ENCODE results near the gene LGR6.

The LGR6 gene

DNA sequence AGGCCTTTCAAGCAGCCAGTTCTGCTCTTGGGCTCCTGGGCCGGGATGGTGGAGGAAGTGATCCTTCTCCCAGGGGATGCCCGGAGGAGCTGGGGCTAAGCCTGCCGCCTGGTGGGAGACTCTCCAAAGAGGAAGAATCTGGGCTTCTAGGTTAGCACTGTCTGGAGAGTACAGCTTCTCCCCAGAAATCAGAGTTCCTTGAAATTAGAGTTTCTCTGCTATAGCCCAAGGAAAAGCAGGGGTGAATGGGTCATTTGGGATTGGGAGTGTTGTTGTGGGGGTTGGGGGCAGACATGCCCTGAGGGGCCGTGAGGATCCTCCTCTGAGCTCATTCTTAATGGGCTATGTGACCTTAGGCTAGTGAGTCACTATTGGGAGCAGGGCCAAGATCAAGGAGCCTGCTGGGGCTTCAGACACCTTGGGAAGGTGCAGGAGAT is 6.5 kb downstream of the LGR6 start:
- DNase-seq: no peak

GRCh38 chr1:202200669-202201068 is 7.1 kb downstream of the LGR6 start:
- DNase-seq: no peak

DNA sequence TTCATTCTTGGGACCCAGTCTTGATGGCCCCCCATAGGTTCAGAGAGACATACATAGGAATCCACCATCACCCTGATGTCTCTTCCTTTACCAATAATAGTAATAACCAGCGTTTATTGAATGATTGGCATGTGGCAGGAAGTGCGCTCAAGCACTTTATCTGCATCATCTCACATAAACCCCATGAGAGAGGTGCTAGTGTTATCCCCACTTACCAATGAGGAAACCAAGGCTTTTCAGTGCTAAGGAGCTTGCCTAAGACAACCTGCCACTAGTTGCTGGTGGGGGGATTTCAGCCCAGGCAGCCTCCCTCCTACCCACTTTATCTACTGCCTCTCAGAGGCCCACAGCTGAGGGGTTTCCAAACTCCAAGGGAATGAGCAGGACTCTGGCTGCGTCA is 7.7 kb downstream of the LGR6 start:
- DNase-seq: no peak

DNA sequence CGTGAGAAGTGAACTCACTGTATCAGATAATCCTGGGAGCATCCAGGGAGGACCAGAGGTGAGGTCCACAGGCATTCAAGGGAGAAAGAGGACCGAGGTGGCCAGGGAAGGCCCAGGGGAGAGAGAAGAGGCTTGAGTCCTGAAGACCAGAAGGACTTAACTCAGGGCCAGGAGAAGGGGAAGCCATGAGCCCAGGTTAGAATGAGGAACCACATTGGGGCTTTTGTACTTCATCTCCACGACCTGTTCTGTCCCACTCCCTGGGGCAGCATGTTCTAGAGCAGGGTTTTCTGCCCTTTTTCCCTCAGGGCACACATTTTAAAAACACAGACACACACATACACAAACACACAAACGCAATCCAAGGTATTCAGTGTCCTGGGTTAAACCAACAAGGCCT is 8.4 kb downstream of the LGR6 start:
- DNase-seq: no peak

DNA sequence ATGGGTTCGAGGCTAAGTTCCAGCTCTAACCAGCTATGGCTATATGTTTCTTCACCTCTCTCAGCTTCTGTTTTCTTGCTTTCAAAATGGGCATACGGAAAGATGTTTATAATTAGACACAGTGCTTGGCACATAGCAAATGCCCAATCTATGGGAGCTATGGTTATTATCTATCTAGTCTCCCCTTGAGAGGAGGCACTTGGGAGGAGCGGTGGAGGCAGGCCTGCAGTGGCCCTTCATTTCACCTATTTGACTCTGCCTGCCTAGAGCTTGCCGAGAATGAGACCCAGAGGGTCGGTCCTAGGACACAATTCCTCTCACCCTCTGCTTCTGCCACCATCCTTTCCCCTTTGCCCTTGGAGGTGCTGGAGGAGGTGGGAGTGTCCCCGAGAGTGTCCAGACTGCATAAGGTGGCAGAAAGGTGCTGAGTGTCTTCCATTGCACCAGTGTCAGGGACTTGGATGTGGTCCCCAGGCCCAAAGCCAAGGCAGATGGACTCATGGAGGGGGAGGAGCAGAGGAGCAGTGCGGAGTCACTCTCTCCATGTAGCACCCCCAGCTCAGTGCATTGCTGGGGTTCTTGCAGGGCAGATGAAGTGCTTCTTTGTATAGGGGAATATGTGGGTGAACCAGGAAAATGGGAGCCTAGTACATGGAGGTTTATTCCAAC is 9.0 kb downstream of the LGR6 start:
- no peak for DNase-seq

- no peak for DNase-seq
These were observed 9.8 kb downstream of the LGR6 start for GRCh38 chr1:202203238-202204039.

DNA sequence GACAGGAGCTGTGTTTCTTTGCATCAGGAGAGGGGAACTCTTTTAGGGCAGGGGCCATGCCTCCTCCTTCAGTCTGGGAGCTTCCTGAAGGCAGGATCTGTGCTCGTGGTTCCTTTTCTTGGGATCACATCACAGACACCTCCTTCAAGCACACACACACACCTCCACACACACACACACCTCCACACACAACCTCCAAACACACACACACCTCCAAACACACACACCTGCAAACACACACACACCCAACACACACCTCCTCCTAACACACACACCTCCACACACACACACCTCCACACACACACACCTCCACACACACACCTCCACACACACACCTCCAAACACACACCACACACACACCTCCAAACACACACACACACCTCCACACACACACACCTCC is 10.5 kb downstream of the LGR6 start:
- no peak for DNase-seq

DNA sequence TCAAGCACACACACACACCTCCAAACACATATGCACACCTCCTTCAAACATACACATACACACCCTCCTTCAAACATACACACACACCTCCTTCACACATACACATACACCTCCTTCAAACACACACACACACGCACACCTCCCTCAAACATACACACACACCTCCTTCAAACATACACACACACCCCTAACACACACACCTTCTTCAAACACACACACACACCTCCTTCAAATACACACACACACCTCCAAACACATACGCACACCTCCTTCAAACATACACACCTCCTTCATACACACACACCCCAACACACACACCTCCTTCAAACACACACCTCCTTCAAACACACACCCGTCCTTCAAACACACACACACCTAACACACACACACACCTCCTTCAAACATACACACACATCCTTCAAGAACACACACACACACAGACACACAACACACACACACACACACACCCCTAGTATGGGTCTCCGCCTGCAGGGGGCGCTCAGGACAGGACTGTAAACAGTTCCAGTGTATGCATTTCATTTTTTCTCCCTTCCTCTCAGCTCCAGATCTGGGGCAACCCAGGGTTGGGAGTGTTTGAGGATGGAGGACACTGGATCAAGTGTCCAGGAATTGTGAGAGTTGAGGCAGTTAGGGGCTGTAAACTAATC is 12.1 kb downstream of the LGR6 start:
- no peak for DNase-seq

DNA sequence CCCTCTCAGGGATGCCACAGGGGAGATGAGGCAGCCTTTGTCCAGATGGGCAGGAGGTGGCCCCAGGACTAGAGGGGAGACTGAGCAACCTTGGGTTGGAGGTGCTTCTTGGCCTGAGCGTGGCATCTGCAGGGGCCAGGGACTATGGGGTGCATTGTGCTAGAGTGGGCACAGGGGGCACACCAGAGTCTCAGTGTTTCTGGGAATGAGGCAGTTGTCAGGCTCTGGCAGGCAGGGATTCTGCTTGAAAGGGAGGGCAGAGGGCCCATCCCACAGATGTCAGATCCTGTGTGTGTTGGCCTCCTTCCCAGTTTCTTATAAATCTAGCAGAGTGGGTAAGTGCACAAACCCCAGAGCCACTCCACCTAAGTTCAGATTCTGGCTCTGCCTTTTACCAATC is 13.7 kb downstream of the LGR6 start:
- no peak for DNase-seq

- no peak for DNase-seq
These were observed 14.8 kb downstream of the LGR6 start for GRCh38 chr1:202208351-202208857.

GRCh38 chr1:202210385-202210784 is 16.8 kb downstream of the LGR6 start:
- no peak for DNase-seq

DNA sequence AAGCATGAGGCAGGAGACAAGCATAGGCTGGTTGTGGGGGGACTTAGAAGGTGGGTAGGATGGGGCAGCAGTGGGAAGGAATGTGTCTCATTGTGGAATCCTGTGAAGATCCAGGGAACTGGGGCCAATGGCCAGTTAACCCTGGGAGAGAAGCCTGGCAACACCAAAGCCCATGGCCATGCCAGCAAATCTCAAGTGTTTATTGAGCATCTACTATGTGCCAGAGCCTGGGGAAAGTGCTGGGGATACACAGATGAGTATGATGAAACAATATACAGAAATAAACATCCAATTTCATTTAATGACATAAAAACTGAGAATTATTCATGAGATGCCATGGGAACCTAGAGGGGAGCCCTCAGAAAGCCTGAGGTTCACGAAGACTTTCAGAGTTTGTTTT is 17.4 kb downstream of the LGR6 start:
- DNase-seq: no peak

DNA sequence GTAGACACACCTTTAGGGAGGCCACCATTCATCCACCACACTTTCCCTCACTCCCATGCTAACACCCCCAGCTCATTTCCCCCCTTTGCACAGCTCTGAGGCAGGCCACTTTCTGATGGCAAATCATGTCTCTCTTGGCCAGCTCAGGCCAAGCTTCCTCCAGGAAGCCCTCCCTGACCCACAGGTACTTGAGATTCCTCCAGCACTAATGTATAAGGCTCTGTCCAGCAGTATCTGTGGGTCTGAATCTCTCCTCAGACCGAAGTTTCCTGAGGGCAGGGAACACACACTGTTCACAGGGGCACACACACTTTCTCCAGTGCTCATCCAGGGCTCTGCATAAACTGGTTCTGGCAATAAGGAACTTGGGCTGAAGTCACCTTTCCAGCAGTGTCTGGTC is 19.2 kb downstream of the LGR6 start:
- no peak for DNase-seq

DNA sequence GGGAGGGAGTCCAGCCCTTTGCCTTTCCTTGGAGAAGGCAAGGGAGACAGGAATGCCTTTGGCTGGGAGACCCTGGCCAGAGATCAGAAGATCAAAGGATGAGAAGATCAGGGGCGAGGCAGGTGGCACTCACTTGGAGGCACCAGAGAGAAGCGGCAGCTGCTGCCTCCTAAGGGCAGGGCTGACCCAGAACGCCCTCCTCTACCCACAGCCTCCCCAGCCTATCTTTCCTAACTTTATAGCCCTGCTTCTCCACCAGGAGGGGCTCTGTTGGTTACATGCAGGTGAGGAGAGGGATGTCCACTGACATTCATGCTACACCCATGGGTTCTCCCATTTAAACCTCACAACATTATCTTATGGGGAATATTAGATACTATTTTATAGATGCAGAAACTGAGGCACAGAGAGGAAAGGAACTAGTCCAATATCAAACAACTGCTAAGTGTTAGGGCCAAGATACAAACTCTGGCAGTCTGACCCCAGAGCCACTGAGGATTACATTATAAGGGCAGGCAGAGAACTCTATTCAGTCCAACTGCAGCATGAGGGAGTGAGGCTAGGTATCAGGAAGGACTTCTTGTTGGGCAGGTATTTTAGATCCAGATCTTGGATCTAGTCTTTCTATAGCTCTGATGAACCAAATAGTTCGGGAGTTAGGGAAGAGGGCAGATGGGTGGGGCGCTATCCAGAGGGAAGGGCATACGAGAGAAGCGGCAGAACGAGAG is 19.9 kb downstream of the LGR6 start:
- DNase-seq: no peak

GRCh38 chr1:202214089-202214843 is 20.7 kb downstream of the LGR6 start:
- DNase-seq: no peak

DNA sequence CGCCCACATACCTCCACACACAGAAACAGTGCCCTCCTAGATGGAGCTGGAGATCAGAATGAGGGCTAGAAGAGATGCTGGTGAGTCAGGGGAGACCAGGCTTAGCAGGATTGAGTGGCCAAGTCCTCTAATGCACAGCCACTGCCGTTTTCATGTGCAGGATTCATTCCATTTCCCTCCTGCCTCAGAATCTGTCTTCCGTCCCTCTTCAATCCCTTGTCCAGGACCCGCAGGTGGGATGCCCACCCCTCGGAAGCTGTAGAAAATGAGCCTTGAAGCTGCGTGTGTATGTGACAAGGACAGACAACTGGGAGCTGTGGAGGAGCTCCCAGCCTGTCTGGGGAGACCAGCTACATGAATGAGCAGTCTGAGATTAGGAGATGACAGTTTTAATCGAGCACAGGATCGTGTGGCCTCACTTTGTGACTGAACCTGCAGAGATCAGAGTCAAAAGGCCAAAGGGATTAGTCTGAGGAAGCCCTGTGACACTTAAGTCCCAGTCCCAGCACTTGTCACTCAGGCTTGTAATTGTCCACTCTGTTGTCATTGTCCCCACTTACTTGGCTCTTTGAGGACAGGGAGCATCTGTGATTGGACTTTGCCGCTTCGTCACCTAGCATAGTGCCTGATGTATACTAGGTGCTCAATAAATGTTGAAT is 22.0 kb downstream of the LGR6 start:
- DNase-seq: no peak

- no peak for DNase-seq
These were observed 23.1 kb downstream of the LGR6 start for GRCh38 chr1:202216691-202217090.

DNA sequence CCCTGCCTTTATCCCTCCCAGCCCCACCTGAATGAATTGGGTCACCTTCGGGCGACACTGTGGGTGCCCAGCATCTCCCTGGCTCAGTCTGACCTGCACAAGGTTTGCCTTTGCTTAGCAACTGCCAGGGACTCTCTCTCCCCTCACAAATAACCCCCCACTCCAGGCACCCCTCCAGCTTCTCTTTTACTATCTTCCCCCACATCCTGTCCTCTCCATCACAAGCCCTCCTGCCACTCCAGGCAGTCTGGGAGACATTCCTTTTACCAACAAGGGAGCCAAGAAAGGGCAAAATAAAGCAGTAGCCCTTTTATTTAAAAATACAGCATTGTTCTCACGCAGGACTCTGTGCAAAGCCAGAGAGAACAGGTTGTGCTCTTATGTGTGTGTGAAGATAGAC is 23.9 kb downstream of the LGR6 start:
- DNase-seq: no peak

DNA sequence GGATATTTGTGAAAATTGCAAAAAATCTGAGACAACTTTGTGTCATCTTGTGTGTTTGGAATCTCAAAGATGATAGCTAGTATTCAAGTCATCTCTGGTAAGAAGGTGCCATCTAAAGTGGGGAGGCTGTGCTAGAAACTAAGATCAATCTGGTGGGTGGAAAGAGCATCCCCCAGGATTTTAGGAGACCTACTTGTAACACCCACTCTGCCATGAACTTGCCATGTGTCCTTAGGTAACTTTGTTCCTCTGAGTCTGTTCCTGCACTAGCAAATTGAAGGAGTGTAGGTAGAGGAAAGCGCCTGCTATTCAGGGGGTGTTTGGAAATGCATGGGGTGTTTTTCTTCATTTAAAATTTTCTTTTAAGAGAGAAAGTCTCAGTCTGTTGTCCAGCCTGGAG is 24.4 kb downstream of the LGR6 start:
- no peak for DNase-seq

DNA sequence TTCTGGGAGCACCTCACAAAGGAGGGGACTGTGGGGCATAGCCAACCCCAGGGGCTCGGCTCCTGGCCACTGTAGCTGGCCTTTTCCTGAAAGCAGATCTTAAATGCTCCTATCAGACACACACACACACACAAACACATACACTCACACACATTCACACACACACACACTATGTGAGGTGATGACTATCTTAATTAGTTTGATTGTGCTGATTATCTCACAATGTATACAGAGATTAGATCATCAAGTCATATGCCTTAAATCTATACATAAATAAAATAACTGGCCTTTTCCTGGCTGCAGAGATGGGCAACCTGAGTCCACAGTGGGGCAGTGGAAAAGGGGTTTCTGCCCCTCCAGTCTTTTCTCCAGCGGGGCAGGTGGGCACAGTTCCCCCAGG is 27.1 kb downstream of the LGR6 start:
- DNase-seq: no peak
